Colon (tissue), 2 donors: ENCODE results near the gene PCDHGB5.

ENCODE experiments used
- FAIRE-seq: peaks from 2 replicates; lab custom pipeline; 2012; peaks lifted over from hg19 to GRCh38; lab: Jason Lieb, UNC
- donor health status: control.
- donor health status: control.

Gene PCDHGB5

GRCh38 chr5:141441571-141442170 is 43.9 kb downstream of the PCDHGB5 start:
- no peak for FAIRE-seq
